Ishikawa (cell line): ENCODE results near the gene NKD2.

Experiments
- CEBPB ChIP-seq: IDR thresholded peaks from 2 replicates; pipeline ENCODE4 v1.6.1; 2012
- CREB1 ChIP-seq: IDR thresholded peaks from 2 replicates; pipeline ENCODE4 v1.6.1; 2012; ENCODE audit warnings: low read depth
- EGR1 ChIP-seq: IDR thresholded peaks from 2 replicates; pipeline ENCODE4 v1.6.1; 2012
- EP300 ChIP-seq: IDR thresholded peaks from 2 replicates; pipeline ENCODE4 v1.6.1; 2012; ENCODE audit warnings: borderline replicate concordance
- FOXM1 ChIP-seq: IDR thresholded peaks from 2 replicates; pipeline ENCODE4 v1.6.1; 2012; ENCODE audit warnings: low read depth, borderline replicate concordance
- MAX ChIP-seq: IDR thresholded peaks from 2 replicates; pipeline ENCODE4 v1.6.1; 2012
- NFIC ChIP-seq: IDR thresholded peaks from 2 replicates; pipeline ENCODE4 v1.6.1; 2012
- RAD21 ChIP-seq: IDR thresholded peaks from 2 replicates; pipeline ENCODE4 v1.6.1; 2012; ENCODE audit warnings: low read depth
- REST ChIP-seq: IDR thresholded peaks from 2 replicates; pipeline ENCODE4 v1.6.1; 2012; ENCODE audit warnings: low read depth, mild to moderate bottlenecking
- TAF1 ChIP-seq: IDR thresholded peaks from 2 replicates; pipeline ENCODE4 v1.6.1; 2012; ENCODE audit warnings: low read depth, mild to moderate bottlenecking
- TCF12 ChIP-seq: IDR thresholded peaks from 2 replicates; pipeline ENCODE4 v1.6.1; 2012; ENCODE audit warnings: low read depth
- TEAD4 ChIP-seq: IDR thresholded peaks from 2 replicates; pipeline ENCODE4 v1.6.1; 2012
- USF1 ChIP-seq: IDR thresholded peaks from 2 replicates; pipeline ENCODE4 v1.6.1; 2012
- YY1 ChIP-seq: IDR thresholded peaks from 2 replicates; pipeline ENCODE4 v1.6.1; 2012; ENCODE audit warnings: low read depth
- ZBTB7A ChIP-seq: IDR thresholded peaks from 2 replicates; pipeline ENCODE4 v1.6.1; 2012; ENCODE audit warnings: low read depth

NKD2 gene

GRCh38 chr5:1031306-1031959 is 22.8 kb downstream of the NKD2 start:
- TF ChIP-seq YY1: no peak
- no peak for TF ChIP-seq EGR1
- TF ChIP-seq FOXM1: no peak
- no peak for TF ChIP-seq ZBTB7A
- no peak for TF ChIP-seq USF1
- no peak for TF ChIP-seq EP300
- TF ChIP-seq CREB1: no peak
- TF ChIP-seq NFIC: no peak
- no peak for TF ChIP-seq TCF12
- no peak for TF ChIP-seq TEAD4
- TF ChIP-seq TAF1: no peak

GRCh38 chr5:1032011-1032410 is 23.4 kb downstream of the NKD2 start:
- no peak for TF ChIP-seq NFIC

- TF ChIP-seq USF1: no peak
- TF ChIP-seq EP300: no peak
- no peak for TF ChIP-seq YY1
- no peak for TF ChIP-seq CEBPB
These were observed 24.0 kb downstream of the NKD2 start for GRCh38 chr5:1032551-1033027.

GRCh38 chr5:1033178-1033577 is 24.6 kb downstream of the NKD2 start:
- TF ChIP-seq TCF12: no peak
- no peak for TF ChIP-seq CEBPB
- no peak for TF ChIP-seq REST
- TF ChIP-seq EGR1: no peak
- no peak for TF ChIP-seq RAD21
- TF ChIP-seq TEAD4: no peak
- no peak for TF ChIP-seq USF1
- no peak for TF ChIP-seq CREB1
- no peak for TF ChIP-seq EP300
- TF ChIP-seq ZBTB7A: no peak
- no peak for TF ChIP-seq FOXM1
- TF ChIP-seq YY1: no peak
- no peak for TF ChIP-seq MAX
- TF ChIP-seq TAF1: no peak
- no peak for TF ChIP-seq NFIC

GRCh38 chr5:1033606-1034420 is 25.2 kb downstream of the NKD2 start:
- TF ChIP-seq NFIC (0 out of 2 replicates have a peak, but pooled peaks have one; percentile 21), ZBTB7A (no peak), CEBPB (no peak)

GRCh38 chr5:1034421-1034905 is 25.9 kb downstream of the NKD2 start:
- no peak for TF ChIP-seq EP300
- no peak for TF ChIP-seq EGR1
- TF ChIP-seq TCF12: no peak
- TF ChIP-seq CREB1: no peak
- TF ChIP-seq TAF1: no peak
- TF ChIP-seq YY1: no peak
- TF ChIP-seq NFIC: no peak
- TF ChIP-seq USF1: no peak
- TF ChIP-seq FOXM1: no peak
- TF ChIP-seq MAX: no peak
- no peak for TF ChIP-seq TEAD4
- TF ChIP-seq CEBPB: no peak
- no peak for TF ChIP-seq REST
- TF ChIP-seq RAD21: no peak
- no peak for TF ChIP-seq ZBTB7A
